Measurements from ENCODE around the gene EP400.

Gene EP400

DNA sequence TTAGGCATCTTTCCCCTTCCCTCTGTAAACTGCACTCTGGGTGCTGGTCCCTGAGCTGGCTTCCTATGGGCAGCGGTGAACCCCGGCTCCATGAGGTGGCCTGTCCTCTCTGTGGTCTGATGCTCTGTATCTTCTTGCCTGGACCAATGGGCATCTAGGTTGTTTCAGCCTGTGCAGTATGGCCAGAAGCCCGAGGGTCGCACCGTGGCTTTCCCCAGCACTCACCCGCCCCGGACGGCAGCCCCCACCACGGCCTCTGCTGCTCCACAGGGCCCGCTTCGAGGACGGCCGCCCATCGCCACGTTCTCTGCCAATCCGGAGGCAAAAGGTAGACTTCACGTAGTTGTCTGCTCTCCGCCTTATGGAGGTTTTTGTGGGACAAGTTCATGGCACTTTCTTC is 70.1 kb downstream of the EP400 start:
- no peak for DNase-seq (ENCODE audit: low spot score)

- no peak for DNase-seq (ENCODE audit: low spot score)
Measured at GRCh38 chr12:132020292-132020691, 70.5 kb downstream of the EP400 start.

DNA sequence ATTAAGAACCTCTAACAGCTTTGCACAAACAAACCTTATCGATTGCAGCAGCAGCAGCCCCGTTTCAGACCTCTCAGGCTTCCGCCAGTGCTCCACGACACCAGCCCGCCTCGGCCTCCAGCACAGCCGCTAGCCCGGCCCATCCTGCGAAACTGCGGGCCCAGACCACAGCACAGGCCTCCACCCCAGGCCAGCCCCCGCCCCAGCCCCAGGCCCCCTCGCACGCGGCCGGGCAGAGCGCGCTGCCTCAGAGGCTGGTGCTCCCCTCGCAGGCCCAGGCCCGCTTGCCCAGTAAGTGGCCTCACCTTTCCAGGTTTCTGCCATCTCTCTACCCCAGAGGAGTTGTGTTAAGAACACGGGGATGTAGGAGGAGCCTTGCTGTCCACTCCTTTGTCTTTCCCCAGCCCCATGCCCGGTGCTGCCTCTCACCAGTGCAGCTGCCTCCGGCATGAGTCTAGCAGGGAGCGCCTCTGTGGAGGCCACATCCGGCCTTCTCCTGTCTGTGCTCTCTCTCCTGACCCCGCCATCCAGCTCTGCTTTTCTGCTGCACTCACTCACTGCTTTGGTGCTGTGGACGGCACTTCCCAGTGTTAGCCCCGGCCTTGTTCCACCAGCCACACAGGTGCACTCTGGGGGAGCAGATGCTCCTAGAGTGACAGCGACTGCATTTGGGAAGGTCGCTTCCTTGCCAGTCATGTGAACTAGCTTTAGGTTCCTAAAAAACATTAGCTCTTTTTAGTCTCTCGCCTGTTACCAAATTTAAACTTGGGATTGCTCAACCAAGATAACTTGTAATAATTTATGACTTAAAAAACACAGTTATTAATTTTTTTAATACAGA is 71.5 kb downstream of the EP400 start:
- DNase-seq (ENCODE audit: low spot score), result no peak

- DNase-seq (ENCODE audit: low spot score), result no peak
Measured at GRCh38 chr12:132021965-132022364, 72.2 kb downstream of the EP400 start.

DNA sequence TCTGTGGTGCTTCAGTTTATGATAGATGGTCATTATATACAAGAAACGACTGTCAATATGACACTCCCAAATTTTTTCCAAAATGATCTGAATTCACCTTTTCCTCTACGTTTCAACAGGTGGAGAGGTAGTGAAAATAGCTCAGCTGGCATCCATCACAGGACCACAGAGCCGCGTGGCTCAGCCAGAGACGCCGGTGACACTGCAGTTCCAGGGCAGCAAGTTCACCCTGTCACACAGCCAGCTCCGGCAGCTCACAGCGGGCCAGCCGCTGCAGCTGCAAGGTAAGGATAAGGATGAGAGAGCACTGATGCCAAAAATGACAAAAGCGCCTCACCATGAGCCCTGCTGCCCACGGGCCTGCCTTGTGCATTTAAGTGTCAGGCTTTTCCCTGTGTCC is 73.9 kb downstream of the EP400 start:
- no peak for DNase-seq (ENCODE audit: low spot score)

DNA sequence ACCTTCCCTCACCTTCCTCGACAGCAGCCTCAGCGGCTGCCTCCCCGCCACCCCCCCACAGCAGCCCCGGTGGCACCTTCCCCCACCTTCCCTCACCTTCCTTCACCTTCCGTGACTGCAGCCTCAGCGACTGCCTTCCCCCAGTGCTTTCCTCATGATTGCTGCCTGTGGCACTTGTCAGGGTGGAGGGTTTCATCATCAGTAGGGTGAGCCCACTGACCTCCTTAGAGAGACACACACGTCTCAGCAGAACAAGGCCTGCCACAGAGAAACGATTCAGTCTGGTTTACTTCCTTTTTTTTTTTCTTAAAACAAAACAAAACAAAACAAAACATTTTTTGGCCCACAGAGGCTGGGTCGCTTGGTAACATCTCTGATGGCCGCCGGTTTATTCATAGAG is 75.0 kb downstream of the EP400 start:
- no peak for DNase-seq (ENCODE audit: low spot score)

GRCh38 chr12:132025526-132025925 is 75.8 kb downstream of the EP400 start:
- DNase-seq (ENCODE audit: low spot score), result no peak

- no peak for DNase-seq (ENCODE audit: low spot score)
Measured at GRCh38 chr12:132026061-132026795, 76.5 kb downstream of the EP400 start.

GRCh38 chr12:132026796-132027500 is 77.2 kb downstream of the EP400 start:
- no peak for DNase-seq (ENCODE audit: low spot score)

DNA sequence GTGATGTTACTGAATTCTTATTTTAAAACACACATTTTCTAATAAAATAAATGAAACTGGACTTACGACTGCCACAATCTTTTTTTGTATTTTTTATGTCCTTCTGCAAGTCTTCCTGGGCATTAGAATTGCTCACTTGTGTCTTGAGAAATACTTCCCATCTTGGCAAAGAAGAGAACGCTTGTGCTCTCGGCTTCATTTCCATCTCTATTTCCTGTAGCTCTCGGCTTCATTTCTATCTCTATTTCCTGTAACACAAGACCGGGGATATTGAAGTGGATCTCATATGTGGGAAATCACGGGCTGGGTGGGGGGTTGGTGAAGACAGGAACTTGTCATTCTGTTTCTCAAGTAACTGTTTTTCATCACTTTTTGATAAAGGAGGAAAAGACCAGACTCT is 77.9 kb downstream of the EP400 start:
- no peak for DNase-seq (ENCODE audit: low spot score)

GRCh38 chr12:132028111-132028510 is 78.4 kb downstream of the EP400 start:
- DNase-seq (ENCODE audit: low spot score), result no peak

DNA sequence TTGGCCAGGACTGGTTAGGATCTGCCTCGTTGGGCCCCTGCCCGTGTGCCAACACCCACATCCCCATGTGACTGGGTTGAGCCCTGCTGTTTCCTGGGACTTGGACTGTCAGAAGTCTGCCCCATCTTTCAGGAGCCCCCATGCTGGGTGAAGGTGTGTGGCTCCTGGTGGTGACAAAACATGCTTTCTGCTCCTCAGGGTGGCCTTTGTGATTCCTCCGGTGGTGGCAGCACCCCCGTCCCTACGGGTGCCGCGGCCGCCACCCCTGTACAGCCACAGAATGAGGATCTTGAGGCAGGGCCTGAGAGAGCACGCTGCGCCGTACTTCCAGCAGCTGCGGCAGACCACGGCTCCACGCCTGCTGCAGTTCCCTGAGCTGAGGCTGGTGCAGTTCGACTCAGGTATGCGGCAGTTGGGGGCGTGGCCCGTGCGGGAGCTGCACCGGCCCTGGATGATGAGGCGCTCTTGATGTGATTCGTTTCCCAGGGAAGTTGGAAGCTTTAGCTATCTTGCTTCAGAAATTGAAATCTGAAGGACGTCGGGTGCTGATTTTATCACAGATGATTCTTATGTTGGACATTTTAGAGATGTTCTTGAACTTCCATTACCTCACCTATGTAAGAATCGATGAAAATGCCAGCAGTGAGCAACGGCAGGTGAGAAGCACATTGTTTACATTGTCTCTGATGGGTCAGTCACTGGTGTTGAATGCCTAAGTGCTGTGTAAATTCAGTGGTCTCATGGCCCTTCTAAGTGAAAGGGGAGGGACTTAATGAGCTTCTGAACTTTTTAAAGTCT is 80.0 kb downstream of the EP400 start:
- no peak for DNase-seq (ENCODE audit: low spot score)

DNA sequence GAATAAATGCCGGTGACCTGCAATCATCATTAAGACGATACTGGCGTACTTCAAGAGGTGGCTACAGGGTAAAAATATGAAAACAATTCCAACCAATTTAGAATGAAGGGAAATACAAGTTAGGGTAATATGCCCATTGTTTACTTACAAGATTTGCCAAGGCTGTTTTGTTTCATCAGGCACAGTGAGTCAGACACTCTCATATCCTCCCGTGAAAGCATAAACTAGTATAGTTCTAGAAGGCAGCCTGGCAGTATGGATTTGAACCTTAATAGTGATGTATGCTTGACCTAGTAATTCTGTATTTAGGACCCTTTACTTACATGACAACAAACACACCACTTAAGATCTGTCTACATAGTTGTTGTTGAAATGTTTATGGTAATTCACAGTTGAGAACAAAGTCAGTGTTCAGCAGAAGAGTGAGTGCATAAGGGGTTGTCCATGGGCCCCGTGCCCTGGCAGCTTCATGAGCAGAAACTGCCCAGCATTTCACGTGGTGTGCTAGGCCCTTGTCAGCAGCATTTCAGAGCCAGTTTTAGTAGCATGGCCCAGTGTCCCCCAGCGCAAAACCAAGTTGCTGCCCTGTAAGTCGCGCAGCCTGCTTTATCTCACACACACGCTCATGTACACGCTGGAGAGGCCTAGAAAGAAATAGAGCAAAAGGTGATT is 80.8 kb downstream of the EP400 start:
- DNase-seq (ENCODE audit: low spot score), result no peak

- no peak for DNase-seq (ENCODE audit: low spot score)
Measured at GRCh38 chr12:132033627-132034026, 83.9 kb downstream of the EP400 start.

DNA sequence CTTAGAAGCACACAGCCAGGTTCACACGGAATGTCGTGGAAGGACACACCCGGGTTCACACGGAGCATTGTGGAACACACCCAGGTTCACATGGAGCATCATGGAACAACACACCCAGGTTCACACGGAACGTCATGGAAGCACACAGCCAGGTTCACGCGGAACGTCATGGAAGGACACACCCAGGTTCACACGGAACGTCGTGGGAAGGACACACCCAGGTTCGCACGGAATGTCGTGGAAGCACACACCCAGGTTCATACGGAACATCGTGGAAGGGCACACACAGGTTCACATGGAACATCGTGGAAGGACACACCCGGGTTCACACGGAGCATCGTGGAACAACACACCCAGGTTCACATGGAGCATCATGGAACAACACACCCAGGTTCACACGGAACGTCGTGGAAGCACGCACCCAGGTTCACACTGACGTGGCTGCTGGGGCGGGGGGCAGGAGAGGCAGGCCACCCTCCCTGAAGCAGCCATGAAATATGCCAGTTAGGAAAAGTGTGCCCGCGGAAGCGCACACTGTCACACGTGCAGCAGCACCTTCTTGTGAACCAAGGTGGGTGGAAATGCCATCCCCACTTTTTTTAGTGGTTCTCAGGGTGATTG is 86.4 kb downstream of the EP400 start:
- DNase-seq (ENCODE audit: low spot score), result no peak

DNA sequence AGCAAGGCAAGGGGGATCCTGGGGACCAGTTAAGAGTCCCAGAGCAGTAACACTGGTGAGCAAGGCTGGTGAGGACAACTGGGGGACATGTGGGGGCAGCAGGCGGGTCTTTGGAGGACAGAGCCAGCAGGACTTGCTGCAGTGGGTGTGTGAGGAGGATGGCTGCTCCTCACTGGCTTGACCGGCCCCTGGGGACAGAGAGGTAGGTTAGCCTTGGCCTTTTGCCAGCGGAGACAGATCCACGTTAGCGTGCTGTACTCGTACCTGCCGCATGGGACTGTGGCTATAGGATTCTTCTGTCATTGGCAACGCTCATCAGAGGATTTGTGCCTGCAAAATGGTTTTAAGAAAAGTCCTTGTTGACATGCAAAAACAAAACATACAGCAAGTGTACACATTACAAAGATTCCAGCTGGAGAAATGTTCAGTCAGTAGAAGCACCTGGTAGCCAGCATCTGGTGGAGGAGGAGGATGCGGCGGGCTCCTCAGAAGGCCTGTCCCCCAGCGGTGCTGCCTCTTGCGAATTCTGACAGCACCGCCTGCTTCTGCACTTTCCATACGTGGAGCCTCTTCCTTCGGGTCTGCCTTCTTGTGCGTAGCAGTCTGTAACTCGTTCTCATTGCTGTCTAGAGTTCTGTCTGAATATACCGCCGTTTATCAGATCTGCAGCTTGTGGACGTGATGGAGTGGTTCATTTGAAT is 91.3 kb downstream of the EP400 start:
- no peak for DNase-seq (ENCODE audit: low spot score)

GRCh38 chr12:132043216-132043615 is 93.5 kb downstream of the EP400 start:
- DNase-seq (ENCODE audit: low spot score), result no peak

DNA sequence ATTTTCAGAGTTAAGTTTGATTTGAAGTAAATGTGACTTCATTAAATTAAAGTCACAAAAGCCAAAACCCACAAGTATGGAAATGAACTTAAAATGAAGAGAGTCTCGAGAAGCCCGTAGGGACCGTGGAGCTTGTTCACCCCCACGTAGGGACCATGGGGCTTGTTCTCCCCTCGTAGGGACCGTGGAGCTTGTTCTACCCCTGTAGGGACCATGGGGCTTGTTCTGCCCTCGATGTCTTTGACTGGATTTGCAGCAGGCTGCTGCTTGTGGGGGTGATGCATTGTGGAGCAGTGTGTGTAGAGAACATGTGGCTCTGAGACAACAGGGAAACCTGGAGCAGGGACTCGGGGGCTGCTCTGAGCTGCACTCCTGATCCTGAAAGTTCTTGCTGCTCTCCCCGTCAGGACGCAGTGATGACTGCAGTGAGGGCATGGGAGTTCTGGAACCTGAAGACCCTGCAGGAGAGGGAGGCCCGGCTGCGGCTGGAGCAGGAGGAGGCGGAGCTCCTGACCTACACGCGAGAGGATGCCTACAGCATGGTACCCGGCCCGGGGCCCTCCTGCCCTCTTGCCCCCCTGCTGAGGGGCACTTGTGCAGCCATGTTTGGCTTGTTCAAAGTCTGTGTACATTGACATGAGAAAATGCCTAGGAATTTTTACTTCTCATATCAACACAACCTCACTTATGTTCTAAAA is 94.2 kb downstream of the EP400 start:
- no peak for DNase-seq (ENCODE audit: low spot score)

GRCh38 chr12:132044661-132045412 is 95.1 kb downstream of the EP400 start:
- DNase-seq (ENCODE audit: low spot score), result no peak
